ENCODE data around the gene LMCD1. TPM values are rescaled to one million over a fixed set of nuclear protein-coding genes. Genes with fewer than 3 reads are reported as not detected.
A peak's percentile ranks its signal among the peaks of the same experiment; 100 is the strongest.

Gene LMCD1
- total RNA-seq, 1 donor, result 95.0 TPM

GRCh38 chr3:8482263-8482662, 19.4 kb upstream of the LMCD1 start:
- no peak for TF ChIP-seq CTCF (IDR thresholded peaks at IDR 0.05; ENCODE audit: insufficient read depth, low read depth, low read length)
- peak; percentile 68 for DNase-seq (ENCODE audit: low read depth)
- no peak overlapping the region for H3K4me3 ChIP-seq (ENCODE audit: low read depth, low read length)

- TF ChIP-seq CTCF (IDR thresholded peaks at IDR 0.05; ENCODE audit: insufficient read depth, low read depth, low read length), result peak; percentile 16
- H3K4me3 ChIP-seq (ENCODE audit: low read depth, low read length), result no peak overlapping the region
- peak; percentile 96 for DNase-seq (ENCODE audit: low read depth)
Observed at GRCh38 chr3:8482960-8483665, 18.5 kb upstream of the LMCD1 start.

- no peak for TF ChIP-seq CTCF (IDR thresholded peaks at IDR 0.05; ENCODE audit: insufficient read depth, low read depth, low read length)
- H3K4me3 ChIP-seq (ENCODE audit: low read depth, low read length), result no peak overlapping the region
- no peak for DNase-seq (ENCODE audit: low read depth)
Observed at GRCh38 chr3:8484409-8485140, 17.0 kb upstream of the LMCD1 start.

GRCh38 chr3:8485141-8485870, 16.3 kb upstream of the LMCD1 start:
- TF ChIP-seq CTCF (IDR thresholded peaks at IDR 0.05; ENCODE audit: insufficient read depth, low read depth, low read length), result no peak
- no peak overlapping the region for H3K4me3 ChIP-seq (ENCODE audit: low read depth, low read length)
- DNase-seq (ENCODE audit: low read depth), result no peak

- no peak overlapping the region for H3K4me3 ChIP-seq (ENCODE audit: low read depth, low read length)
- no peak for DNase-seq (ENCODE audit: low read depth)
- no peak for TF ChIP-seq CTCF (IDR thresholded peaks at IDR 0.05; ENCODE audit: insufficient read depth, low read depth, low read length)
Observed at GRCh38 chr3:8485943-8486342, 15.7 kb upstream of the LMCD1 start.

- no peak for TF ChIP-seq CTCF (IDR thresholded peaks at IDR 0.05; ENCODE audit: insufficient read depth, low read depth, low read length)
- no peak for DNase-seq (ENCODE audit: low read depth)
Observed at GRCh38 chr3:8486434-8486833, 15.2 kb upstream of the LMCD1 start.

More at GRCh38 chr3:8486434-8486833, 15.2 kb upstream of the LMCD1 start:
- no peak overlapping the region for H3K4me3 ChIP-seq (ENCODE audit: low read depth, low read length)

All from fibroblast of villous mesenchyme (primary cell).